ENCODE results near the gene GRK1.

GRCh38 chr13:113669231-113669754 is 2.3 kb downstream of the GRK1 start:
- TF ChIP-seq, protein P1, sequence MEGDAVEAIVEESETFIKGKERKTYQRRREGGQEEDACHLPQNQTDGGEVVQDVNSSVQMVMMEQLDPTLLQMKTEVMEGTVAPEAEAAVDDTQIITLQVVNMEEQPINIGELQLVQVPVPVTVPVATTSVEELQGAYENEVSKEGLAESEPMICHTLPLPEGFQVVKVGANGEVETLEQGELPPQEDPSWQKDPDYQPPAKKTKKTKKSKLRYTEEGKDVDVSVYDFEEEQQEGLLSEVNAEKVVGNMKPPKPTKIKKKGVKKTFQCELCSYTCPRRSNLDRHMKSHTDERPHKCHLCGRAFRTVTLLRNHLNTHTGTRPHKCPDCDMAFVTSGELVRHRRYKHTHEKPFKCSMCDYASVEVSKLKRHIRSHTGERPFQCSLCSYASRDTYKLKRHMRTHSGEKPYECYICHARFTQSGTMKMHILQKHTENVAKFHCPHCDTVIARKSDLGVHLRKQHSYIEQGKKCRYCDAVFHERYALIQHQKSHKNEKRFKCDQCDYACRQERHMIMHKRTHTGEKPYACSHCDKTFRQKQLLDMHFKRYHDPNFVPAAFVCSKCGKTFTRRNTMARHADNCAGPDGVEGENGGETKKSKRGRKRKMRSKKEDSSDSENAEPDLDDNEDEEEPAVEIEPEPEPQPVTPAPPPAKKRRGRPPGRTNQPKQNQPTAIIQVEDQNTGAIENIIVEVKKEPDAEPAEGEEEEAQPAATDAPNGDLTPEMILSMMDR (IDR thresholded peaks at IDR 0.05; ENCODE audit: insufficient read depth, low read depth, low read length), result no peak
- TF ChIP-seq EZH2 (IDR thresholded peaks at IDR 0.05; ENCODE audit: insufficient read depth, low read length), result no peak
